Hepatocyte (in vitro differentiated cells): ENCODE results near the gene EMC8. TPM values are rescaled to one million over a fixed set of nuclear protein-coding genes. Genes with fewer than 3 reads are reported as not detected.

ENCODE experiments used
- DNase-seq: peaks from one replicate; pipeline ENCODE4 v3.0.0-alpha.2; 2016; ENCODE audit warnings: low spot score
- H2AFZ ChIP-seq: fragments of 200-600 bp; sonication (generic); 2 replicates; pipeline ENCODE4 v1.6.0; 2016; ENCODE audit warnings: antibody characterized with exemption, mild to moderate bottlenecking
- H3K27ac ChIP-seq: fragments of 200-600 bp; sonication (generic); 2 replicates; pipeline ENCODE4 v1.5.1; 2016; ENCODE audit warnings: mild to moderate bottlenecking
- H3K27me3 ChIP-seq: fragments of 200-600 bp; sonication (generic); 2 replicates; pipeline ENCODE4 v1.6.1; 2016
- H3K36me3 ChIP-seq: fragments of 200-600 bp; sonication (generic); replicated peaks from 2 replicates; pipeline ENCODE4 v1.5.1; 2016; ENCODE audit warnings: low read depth; ENCODE audit not compliant: insufficient read depth
- H3K4me1 ChIP-seq: fragments of 200-600 bp; sonication (generic); 2 replicates; pipeline ENCODE4 v1.5.1; 2016; ENCODE audit warnings: mild to moderate bottlenecking, moderate library complexity; ENCODE audit not compliant: insufficient read depth
- H3K4me2 ChIP-seq: fragments of 200-600 bp; sonication (generic); 2 replicates; pipeline ENCODE4 v1.6.0; 2016
- H3K4me3 ChIP-seq: fragments of 200-600 bp; sonication (generic); 2 replicates; pipeline ENCODE4 v1.5.1; 2016; ENCODE audit warnings: mild to moderate bottlenecking
- H3K79me2 ChIP-seq: fragments of 200-600 bp; sonication (generic); 2 replicates; pipeline ENCODE4 v1.6.0; 2017; ENCODE audit warnings: mild to moderate bottlenecking
- H3K9me2 ChIP-seq: fragments of 200-600 bp; sonication (generic); replicated peaks from 2 replicates; pipeline ENCODE4 v1.6.0; 2017; ENCODE audit warnings: mild to moderate bottlenecking; ENCODE audit not compliant: insufficient read depth
- H3K9me3 ChIP-seq: fragments of 200-600 bp; sonication (generic); 2 replicates; pipeline ENCODE4 v1.5.1; 2016; ENCODE audit warnings: low read depth, mild to moderate bottlenecking
- H4K20me1 ChIP-seq: fragments of 200-600 bp; sonication (generic); 2 replicates; pipeline ENCODE4 v1.6.0; 2016; ENCODE audit warnings: mild to moderate bottlenecking; ENCODE audit not compliant: insufficient read depth, poor library complexity, severe bottlenecking
- CTCF ChIP-seq: fragments of 200-600 bp; sonication (generic); IDR thresholded peaks from 2 replicates; pipeline ENCODE4 v1.5.1; 2016; ENCODE audit warnings: antibody characterized with exemption, mild to moderate bottlenecking; ENCODE audit not compliant: poor library complexity
- EZH2 ChIP-seq: fragments of 200-600 bp; sonication (generic); IDR thresholded peaks from 2 replicates; pipeline ENCODE4 v1.6.1; 2016; ENCODE audit warnings: antibody characterized with exemption, mild to moderate bottlenecking, borderline replicate concordance
- EZH2phosphoT487 ChIP-seq: fragments of 200-600 bp; sonication (generic); IDR thresholded peaks from one replicate; pipeline ENCODE4 v1.6.1; 2018; ENCODE audit warnings: antibody characterized with exemption, mild to moderate bottlenecking, low read depth, moderate library complexity; ENCODE audit not compliant: unreplicated experiment, severe bottlenecking
- whole genome bisulfite sequencing: methylation state at CpG from one replicate; pipeline ENCODE4 v1.1.6; 2016; ENCODE audit warnings: low lambda C conversion rate; ENCODE audit errors: missing lambda C conversion rate; 5-methylcytosine and 5-hydroxymethylcytosine counted together
- microRNA counts: library from miRNA; unstranded; fragments of <30 nt; microRNA quantifications from one replicate; lab custom pipeline; 2017
- microRNA-seq: library from miRNA; unstranded; fragments of <30 nt; microRNA quantifications from one replicate; pipeline ENCODE4, GENCODE V29; 2017
- polyA plus RNA-seq: library from polyadenylated mRNA; unstranded; fragments of >200 nt; fragmentation: Nextera tagmentation; extraction: Ambion mirVana; gene quantifications from 2 replicates; pipeline ENCODE4 v1.2.1, GENCODE V29; 2016
- small RNA-seq: library from RNA; depleted of rRNA; stranded (forward); fragments of <200 nt; gene quantifications from one replicate; pipeline ENCODE3, GENCODE V24; 2014
- total RNA-seq: library from RNA; depleted of rRNA; stranded (reverse); fragments of >200 nt; gene quantifications from 2 replicates; pipeline ENCODE4 v1.2.3, GENCODE V29; 2014

EMC8 gene
- total and polyA plus RNA-seq, 2 experiments from 2014 or later = 35.0 to 50.6 TPM

- 87% methylated on average over 16 of the region's 16 CpGs for WGBS
- no peak overlapping the region for H3K27ac ChIP-seq
- H3K27me3 ChIP-seq = no peaks in the 10 kb centered on the region
- no peak overlapping the region for H2AFZ ChIP-seq
- H3K4me2 ChIP-seq = no peak overlapping the region
- H3K79me2 ChIP-seq = no peaks in the 10 kb centered on the region
- no peak overlapping the region for H3K4me3 ChIP-seq
- H4K20me1 ChIP-seq = no peaks in the 10 kb centered on the region
- no peaks in the 10 kb centered on the region for H3K9me3 ChIP-seq
- H3K9me2 ChIP-seq = no peaks in the 10 kb centered on the region
- H3K36me3 ChIP-seq = no peaks in the 10 kb centered on the region
- no peak for DNase-seq
- no peaks in the 10 kb centered on the region for H3K4me1 ChIP-seq
- TF ChIP-seq EZH2 (no peak), CTCF (no peak), EZH2phosphoT487 (no peak)
Measured at GRCh38 chr16:85729452-85730185, 69.7 kb downstream of the EMC8 start.

GRCh38 chr16:85728879-85729278 is 70.5 kb downstream of the EMC8 start:
- H3K4me1 ChIP-seq = no peaks in the 10 kb centered on the region
- no peaks in the 10 kb centered on the region for H3K36me3 ChIP-seq
- H3K9me3 ChIP-seq = no peaks in the 10 kb centered on the region
- no peaks in the 10 kb centered on the region for H3K9me2 ChIP-seq
- WGBS = 78% methylated on average over 7 of the region's 7 CpGs
- no peaks in the 10 kb centered on the region for H3K27me3 ChIP-seq
- H3K4me3 ChIP-seq = no peak overlapping the region
- DNase-seq = no peak
- no peak overlapping the region for H3K4me2 ChIP-seq
- H3K27ac ChIP-seq = no peak overlapping the region
- no peak overlapping the region for H2AFZ ChIP-seq
- TF ChIP-seq CTCF = no peak
- TF ChIP-seq EZH2 = no peak
- no peak for TF ChIP-seq EZH2phosphoT487
- H4K20me1 ChIP-seq = no peaks in the 10 kb centered on the region
- H3K79me2 ChIP-seq = no peaks in the 10 kb centered on the region

MicroRNA genes within 50 kb of the gene (microRNA counts, 767-probe panel; counts per million panel counts)
- microRNA hsa-miR-1910 (lab: Ali Mortazavi, UCI) = not detected

Small RNA genes within 50 kb of the gene (microRNA-seq; reads per million reads assigned to microRNA genes)
- 3.6 reads per million for gene MIR1910

Small RNA genes within 50 kb of the gene (small RNA-seq; reads per million reads assigned to genes)
- not detected for gene RNU1-103P

Other genes starting within 250 kb of the EMC8 start
- 32.8 and 43.5 TPM in 2 replicates for gene GSE1, start 186.2 kb downstream of the EMC8 start, total RNA-seq
- gene GSE1, start 186.2 kb downstream of the EMC8 start, polyA plus RNA-seq = 27.9 and 33.1 TPM in 2 replicates
- 6.1 and 6.3 TPM in 2 replicates for gene GINS2, start 110.6 kb downstream of the EMC8 start, total RNA-seq
- 7.5 and 8.0 TPM in 2 replicates for gene GINS2, start 110.6 kb downstream of the EMC8 start, polyA plus RNA-seq
- gene C16orf74, start 48.4 kb downstream of the EMC8 start, total RNA-seq = 1.4 and 5.3 TPM in 2 replicates
- gene C16orf74, start 48.4 kb downstream of the EMC8 start, polyA plus RNA-seq = 7.8 and 11.5 TPM in 2 replicates
- 449 and 496 TPM in 2 replicates for gene COX4I1, start 151 bp upstream of the EMC8 start, total RNA-seq
- 655 and 694 TPM in 2 replicates for gene COX4I1, start 151 bp upstream of the EMC8 start, polyA plus RNA-seq
- 7.2 and 8.4 TPM in 2 replicates for gene IRF8, start 99.6 kb upstream of the EMC8 start, total RNA-seq
- gene IRF8, start 99.6 kb upstream of the EMC8 start, polyA plus RNA-seq = 4.7 and 6.9 TPM in 2 replicates